ENCODE data around the gene USO1. TPM values are rescaled to one million over a fixed set of nuclear protein-coding genes. Genes with fewer than 3 reads are reported as not detected.
"Not testable (repeated sequence)": the region's sequence is repeated elsewhere in the genome, so short reads cannot be mapped to it uniquely, and the experiment has no call there.

Gene USO1
- polyA plus RNA-seq, 3 donors: 74.2 to 86.3 (median 74.9) TPM

DNA sequence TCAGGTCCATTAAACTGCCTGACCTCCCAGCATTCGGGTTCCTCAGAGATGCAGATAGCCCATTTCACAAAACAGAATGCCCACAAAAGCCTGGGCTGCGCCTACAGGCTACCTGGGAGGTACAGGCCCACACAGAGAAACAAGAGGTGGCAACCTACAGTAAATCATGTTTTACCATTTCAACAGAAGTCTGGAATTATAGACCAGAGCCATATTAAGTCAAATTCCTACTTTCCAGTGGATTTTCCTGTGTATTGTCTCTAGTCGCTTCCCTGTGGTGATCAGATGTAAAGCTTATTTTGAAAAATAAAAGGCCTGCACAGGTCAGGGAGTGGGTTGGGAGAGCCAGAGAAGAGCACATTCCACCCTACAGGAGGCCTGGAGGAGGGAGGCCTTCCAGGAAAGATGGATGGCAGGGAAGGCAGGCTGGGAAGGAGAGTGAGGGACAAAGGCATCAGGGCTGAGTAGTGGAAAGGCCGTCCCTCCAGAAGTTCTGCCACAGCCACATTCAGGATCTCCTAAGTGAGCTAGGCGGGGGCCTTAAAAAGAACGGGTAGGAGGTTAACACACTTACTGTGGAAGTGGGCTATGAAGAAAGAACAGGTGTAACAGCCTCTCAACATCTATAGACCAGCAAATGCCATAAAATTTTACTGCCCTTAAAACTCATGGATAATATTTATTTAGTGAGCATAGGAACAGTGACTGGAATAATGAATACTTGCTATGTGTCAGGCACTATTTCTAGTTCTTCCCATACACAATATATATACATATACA lies 19.0 kb upstream of the USO1 start:
- no peak for DNase-seq

DNA sequence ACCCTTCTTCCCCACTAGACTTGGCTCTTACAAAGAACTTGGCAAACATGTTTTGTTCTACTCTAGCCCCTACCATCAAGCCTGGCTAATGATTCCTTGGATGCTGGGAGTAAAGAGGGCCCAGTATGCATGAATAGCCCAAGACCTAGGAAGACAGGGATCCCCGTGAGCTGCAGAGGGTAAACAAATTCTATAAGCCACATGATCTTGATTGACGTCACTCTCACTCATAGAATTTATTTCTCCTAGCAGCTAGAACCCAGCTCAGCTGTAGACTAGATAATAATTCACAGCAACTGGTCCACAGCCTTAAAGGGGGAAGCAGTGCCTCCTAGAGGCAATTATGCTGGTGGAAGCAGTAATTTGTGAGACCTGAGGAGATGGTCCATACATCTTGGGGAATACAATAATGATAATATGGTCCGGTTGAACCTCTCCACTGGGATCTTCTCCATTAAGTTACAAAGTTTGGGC lies 16.1 kb upstream of the USO1 start:
- peak; percentile 44 for DNase-seq

DNA sequence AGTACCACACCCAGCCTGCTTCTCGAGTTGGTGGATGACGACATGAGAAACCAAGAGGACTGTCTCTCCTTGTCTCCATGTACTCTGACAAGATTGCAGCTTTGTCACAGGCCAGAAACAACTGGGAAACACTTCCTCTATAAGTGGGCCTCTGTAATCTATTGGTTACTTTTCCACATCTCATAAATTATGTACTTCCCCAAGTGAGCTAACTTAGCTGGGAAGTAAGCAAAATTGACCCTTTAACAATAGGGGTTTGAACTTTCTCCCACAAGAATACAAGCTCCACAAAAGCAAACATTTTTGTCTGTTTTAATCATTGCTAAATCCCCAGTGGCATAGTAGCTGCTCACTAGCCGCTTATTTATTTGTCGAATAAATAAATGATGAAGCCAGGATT lies 14.1 kb upstream of the USO1 start:
- no peak for DNase-seq

DNA sequence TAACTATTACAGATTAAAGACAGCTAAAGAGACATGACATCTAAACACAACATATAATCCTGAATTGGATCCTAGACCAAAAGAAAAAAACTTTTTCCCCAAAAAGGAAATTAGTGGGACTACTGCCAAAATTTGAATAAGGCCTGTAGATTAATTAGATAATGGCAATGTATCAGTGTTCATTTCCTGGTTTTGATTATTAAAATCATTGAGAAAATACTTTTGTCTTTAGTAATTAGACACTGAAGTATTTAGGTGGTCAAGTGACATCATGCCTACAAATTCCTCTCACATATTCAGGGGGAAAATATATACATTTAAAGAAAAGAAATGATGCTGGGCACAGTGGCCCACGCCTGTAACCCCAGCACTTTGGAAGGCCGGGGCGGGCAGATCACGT lies 10.4 kb upstream of the USO1 start:
- no peak for DNase-seq

DNA sequence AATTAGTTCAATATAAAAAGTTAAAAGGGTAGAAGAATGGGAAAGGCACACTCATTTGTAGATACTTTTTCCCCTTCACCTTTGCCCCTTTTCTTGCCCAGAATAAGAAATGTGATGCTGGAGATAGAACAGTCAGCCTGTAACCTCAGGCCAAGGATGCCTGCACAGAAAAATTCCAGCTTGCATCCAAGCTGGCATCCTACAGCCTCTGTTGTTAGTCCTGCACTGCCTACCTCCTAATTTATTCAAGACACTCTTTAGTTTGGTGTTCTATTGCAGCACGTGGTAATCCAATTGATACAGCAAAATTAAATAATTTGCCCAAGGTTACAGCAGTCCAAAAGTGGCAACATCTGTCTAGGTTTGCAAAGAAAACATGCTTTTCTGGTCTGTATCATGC lies 9.7 kb upstream of the USO1 start:
- DNase-seq: no peak

DNA sequence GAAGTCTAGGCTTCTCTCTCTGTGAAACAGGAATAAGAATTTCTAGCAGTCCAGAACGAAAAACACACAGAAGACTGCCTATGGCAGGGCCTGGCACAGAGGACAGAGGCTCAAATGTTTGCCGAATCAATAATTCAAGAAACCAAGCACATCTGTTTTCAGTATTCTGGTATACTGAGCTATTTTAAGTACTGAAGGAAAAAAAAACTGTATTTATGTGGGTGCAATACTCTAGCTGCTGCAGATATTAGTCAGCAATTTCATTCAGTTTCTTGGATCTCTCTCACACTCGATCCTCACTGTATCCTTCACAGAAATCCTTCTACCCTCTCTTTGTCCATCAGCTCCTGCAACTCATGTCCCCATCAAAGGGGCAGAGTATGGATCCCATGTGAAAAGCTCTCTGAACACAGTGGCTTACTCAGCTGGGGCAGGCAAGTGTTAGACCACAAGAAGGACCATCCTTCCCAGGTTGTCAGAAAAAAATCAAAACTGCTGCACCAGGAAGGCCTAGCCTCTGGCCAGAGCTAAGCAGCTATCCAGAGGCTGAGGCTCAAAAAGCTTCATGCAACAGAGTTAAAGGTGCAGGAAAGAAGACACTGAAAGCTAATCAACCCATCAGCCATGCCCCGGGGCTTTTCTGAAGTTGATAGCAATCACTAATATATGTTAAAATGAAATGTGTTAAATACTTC lies 9.1 kb upstream of the USO1 start:
- no peak for DNase-seq

DNA sequence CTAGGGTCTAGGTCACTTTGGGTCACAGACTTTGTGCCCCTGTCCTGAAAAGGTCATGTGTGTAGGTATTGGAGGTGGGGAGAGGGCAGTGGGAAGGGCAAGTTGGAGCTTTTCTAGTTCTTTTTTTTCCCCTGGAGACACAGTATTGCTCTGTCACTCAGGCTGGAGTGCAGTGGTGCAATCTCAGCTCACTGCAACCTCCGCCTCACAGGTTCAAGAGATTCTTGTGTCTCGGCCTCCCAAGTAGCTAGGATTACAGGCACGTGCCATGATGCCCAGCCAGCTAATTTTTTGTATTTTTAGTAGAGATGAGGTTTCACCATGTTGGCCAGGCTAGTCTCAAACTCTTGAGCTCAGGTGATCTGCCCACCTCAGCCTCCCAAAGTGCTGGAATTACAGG lies 8.3 kb upstream of the USO1 start:
- not testable (repeated sequence) for DNase-seq

- DNase-seq: no peak
These were observed 7.0 kb upstream of the USO1 start for GRCh38 chr4:75717408-75717807.

DNA sequence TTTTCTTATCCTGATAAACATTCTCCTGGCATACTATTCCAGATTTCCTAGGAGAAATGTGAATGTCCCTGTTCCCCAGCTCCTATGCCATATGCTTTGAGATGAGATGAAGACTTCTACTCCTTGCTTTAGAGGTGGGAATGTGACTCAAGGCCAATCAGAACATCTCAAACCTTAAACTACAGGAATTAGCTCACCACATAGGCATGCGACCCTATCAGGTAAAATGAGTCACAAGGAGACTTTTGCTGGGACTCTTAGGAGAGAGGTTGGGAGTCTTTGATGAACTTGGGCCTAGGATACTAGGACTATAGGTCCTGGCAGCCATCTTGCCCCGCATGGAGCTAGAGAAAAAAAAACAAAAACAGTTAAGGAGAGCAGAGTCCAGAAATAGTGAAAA lies 5.8 kb upstream of the USO1 start:
- no peak for DNase-seq

GRCh38 chr4:75722417-75722816 lies 2.0 kb upstream of the USO1 start:
- DNase-seq: no peak

DNA sequence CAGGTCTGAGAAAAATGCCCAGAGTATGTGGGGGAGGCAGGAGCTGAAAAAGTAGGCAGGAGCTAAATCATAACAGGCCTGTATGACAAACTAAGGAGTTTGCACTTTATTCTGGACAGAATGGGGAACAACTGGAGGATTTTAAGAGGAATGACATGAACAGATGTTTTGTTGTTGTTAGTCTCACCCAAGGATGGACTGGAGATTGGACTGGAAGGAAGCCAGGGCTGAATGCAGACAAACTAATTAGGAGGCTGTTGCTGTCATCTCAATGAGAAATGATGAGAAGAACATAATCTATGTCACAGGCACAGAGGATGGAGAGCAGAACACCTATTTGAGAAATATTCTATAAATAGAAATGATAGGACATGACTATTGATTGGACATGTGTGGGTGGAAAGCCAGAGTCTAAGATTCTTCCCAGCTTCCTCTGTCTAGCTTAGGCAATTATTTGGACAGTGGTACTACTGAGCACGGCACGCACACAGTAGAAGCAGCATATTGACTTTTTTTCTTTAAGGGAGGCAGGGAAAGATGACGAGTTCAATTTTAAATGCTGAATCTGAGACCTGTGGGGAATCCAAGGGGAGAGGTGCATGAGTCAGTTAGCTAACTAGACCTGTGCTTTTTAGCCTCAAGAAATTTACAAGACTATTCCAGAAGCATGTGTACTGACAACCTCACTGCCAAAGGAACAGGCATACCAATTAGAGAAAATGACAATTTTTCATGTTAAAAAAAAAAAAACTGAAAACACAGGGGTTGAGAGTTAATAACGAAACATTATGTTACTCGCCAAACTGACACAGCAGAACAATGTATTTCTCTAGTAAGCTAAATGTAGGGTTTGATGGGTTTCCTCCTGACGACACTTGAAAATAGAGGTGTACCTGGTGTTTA lies 963 bp upstream of the USO1 start:
- DNase-seq: peak; percentile 33

- peak; percentile 73 for DNase-seq
These were observed 719 bp downstream of the USO1 start for GRCh38 chr4:75724867-75725724.

DNA sequence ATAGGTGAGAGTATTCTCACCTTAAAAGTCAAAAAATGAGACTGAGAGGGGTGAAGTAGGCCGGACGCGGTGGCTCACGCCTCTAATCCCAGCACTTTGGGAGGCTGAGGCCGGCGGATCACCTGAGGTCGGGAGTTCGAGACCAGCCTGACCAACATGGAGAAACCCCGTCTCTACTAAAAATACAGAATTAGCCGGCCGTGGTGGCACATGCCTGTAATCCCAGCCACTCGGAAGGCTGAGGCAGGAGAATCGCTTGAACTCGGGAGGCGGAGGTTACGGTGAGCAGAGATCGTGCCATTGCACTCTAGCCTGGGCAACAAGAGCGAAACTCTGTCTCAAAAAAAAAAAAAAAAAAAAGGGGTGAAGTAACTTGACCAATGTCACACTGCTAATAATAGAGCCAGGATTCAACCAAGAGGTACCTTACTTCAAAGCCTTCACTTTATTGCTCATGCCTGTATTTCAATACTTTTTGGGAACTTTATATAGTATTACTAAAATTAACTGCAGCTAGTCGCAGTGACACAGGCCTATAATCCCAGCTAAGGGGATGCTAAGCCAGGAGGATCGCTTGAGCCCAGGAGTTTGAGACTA lies 1.7 kb downstream of the USO1 start:
- DNase-seq: not testable (repeated sequence)

DNA sequence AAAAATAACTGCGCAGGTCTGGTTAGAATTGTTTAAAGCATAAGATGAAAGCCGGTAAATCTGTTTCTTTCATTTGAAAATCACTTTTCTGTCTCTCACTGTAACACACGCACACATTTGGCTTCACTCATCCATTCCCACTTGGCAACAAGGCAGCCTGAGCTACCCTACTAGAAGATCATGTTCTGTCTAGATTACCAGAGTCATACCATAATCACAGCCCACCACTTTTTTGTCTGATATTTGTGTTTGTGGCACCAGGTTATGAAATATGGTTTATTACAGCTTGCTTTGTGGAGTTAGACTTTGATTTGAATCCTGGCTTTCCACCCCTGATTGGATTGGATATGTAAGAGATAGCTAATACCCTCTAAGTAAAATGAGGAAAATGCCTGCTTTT lies 2.2 kb downstream of the USO1 start:
- DNase-seq: no peak

DNA sequence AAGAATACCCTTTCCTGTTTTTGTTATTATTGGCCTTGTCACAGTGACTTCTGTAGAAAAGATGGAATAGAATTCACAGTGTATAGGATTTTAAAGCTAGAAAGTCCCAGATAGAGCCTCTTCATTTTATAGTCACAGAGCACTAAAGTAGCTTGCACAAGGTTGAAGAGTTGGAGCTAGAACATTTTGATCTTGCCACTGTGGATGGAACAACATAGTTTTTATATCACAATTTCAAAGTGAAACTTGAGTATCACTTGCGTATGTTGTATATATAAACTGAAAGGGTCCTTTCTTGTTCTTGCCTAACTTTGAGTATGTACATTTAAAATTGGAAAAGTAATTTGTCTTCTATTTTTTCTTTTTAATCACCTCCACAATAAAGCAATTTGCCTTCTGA lies 2.7 kb downstream of the USO1 start:
- no peak for DNase-seq

- DNase-seq: no peak
These were observed 5.5 kb downstream of the USO1 start for GRCh38 chr4:75729836-75730235.

- DNase-seq: no peak
These were observed 9.0 kb downstream of the USO1 start for GRCh38 chr4:75733369-75733768.

DNA sequence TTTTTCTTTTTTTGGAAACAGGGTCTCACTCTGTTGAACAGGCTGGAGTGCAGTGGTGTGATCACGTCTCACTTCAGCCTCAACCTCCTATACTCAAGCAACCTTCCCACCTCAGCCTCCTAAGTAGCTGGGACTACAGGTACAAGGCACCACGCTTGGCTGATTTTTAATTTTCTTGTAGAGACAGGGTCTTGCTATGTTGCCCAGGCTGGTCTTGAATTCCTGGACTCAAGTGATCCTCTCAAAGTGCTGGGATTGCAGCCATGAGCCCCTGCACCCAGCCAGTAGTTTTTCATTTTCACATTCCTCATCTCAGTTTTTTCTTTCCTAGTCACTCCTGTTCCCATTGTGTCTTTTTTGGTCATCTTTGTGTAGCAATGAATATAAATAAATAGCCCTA lies 11.1 kb downstream of the USO1 start:
- no peak for DNase-seq

GRCh38 chr4:75736862-75737261 lies 12.5 kb downstream of the USO1 start:
- DNase-seq: no peak

- DNase-seq: no peak
These were observed 13.0 kb downstream of the USO1 start for GRCh38 chr4:75737398-75737797.

- DNase-seq: no peak
These were observed 16.6 kb downstream of the USO1 start for GRCh38 chr4:75741027-75741426.
